H7 (cell line): ENCODE results near the gene WDR1. TPM values are rescaled to one million over a fixed set of nuclear protein-coding genes. Genes with fewer than 3 reads are reported as not detected.

Source experiments
- DNase-seq: peaks from one replicate; pipeline ENCODE4 v3.0.0; 2012
- H3K27me3 ChIP-seq: 2 replicates; pipeline ENCODE4 v1.6.0; 2011; ENCODE audit warnings: mild to moderate bottlenecking, low read length; ENCODE audit not compliant: control insufficient read depth, insufficient read depth
- H3K36me3 ChIP-seq: replicated peaks from 2 replicates; pipeline ENCODE4 v1.5.1; 2011; ENCODE audit warnings: low read length; ENCODE audit not compliant: control insufficient read depth, insufficient read depth
- H3K4me3 ChIP-seq: 2 replicates; pipeline ENCODE4 v1.5.1; 2011; ENCODE audit warnings: low read depth, mild to moderate bottlenecking, control low read depth, low read length, moderate library complexity; ENCODE audit not compliant: insufficient read depth
- total RNA-seq: library from RNA; depleted of rRNA; stranded (reverse); fragments of >200 nt; shearing (Covaris generic); gene quantifications from 2 replicates; pipeline ENCODE4 v1.2.3, GENCODE V29; 2014; rRNA removed

WDR1 gene
- total RNA-seq, 1 experiment from 2014 or later = 254 TPM

DNA sequence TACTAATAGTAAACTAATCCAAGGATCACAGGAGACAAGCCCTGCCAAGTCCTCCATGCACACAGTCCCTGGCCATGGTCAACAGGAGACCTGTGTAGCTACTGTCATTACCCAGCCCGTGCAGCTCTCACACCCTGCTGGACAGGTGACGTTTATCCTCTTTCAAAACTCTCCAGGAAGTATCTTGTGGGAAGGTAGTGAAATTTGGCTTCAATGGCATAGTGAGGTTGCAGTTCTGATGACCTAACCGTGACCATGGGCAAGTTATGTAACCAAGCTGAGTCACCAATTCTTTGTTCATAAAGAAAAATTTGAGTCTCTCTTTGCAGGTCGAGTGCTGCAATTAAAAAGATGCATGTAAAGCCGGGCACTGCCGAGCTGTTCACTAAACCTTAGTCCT is 84.0 kb downstream of the WDR1 start:
- Histone ChIP-seq H3K36me3 (no peaks in the 10 kb centered on the region), H3K4me3 (no peak overlapping the region), H3K27me3 (no peaks in the 10 kb centered on the region)
- DNase-seq = no peak

DNA sequence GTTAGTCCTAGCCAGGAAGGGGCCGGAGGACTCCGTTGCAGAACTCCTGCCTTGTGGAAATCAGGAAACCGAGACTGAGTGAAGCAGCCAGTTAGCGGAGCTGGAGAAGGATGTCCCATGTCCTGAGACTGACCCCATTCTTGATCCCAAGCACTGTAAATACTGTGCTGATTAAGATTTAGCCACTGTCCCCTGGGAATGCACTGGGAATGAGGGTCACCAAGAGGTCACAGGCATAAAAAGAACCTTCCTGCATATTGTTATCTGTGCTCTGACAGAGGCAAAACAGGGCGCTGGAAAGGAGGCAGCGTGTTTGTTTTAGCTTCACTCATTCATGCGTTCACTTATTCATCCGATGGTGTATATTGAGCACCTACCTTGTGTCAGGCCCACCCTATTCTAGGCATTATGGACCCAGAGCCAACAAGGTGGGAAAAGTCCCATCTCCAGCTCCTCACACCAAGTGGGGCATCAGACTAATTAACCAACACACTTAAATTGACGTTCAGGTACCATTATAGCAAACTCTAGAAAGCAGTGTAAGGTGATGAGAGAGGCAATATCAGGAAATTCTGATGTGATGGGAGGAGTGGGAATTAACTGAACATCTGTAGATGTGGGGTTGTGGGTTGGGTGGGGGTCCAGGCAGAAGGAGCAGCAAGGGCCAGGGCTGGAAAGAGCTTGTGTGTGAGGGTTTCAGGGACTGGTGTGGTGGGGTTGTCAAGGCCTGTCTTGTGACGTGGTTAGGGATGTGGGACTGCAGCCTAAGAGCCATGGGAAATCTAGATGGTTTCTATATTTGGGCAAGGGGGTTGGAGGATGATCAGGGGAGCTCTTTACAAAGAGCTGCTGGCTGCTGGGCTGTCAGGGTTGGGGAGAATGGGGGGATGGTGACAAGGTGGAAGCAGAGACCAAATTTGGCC is 84.7 kb downstream of the WDR1 start:
- H3K4me3 ChIP-seq = no peak overlapping the region
- no peaks in the 10 kb centered on the region for H3K27me3 ChIP-seq
- DNase-seq = no peak
- H3K36me3 ChIP-seq = no peaks in the 10 kb centered on the region

DNA sequence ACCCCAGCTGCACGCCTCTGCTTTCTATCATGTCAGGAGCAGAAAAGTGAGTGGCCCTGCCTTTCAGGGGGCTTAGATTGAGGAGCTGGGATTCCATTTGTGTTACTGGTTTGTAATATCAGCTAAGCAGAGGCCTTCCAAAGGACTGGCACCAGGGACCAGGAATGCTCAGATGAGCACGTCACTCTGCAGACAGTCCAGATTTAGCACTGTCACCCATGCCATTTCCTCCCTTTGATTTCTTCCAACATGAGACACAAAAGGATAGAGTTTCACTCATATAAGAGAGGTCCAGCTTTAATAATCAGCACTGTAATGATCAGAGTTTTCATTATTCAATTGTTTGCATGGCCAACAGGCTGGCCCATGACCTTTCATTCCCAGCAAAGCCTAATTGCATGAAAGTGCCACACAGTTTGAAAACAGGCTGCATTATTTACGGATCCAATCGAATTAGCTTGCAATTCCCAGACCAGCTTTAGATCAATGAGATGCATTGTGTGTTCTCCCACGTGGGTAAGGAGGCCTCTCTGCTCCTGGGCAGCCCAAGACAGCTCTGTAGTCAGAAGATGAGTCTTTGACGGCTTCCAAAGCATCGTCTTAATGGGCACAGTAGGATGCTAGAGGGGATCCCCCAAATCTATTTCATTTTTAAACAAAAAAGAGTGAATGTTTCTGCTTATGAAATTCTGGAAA is 85.5 kb downstream of the WDR1 start:
- Histone ChIP-seq H3K36me3 (no peaks in the 10 kb centered on the region), H3K4me3 (no peak overlapping the region), H3K27me3 (no peaks in the 10 kb centered on the region)
- DNase-seq = no peak

DNA sequence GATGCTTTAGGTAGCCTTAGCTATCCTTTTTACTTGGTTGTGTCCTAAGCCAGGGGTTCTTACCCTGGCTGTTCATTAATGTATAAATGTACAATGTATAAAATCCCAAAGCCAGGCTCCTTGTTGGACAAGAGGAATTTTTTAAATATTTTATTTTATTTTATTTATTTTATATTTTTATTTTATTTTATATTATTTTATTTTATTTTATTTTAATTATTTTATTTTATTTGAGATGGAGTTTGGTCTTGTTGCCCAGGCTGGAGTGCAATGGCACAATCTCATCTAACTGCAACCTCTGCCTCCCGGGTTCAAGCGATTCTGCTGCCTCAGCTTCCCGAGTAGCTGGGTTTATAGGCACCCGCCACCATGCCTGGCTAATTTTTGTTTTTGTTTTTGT is 87.2 kb downstream of the WDR1 start:
- Histone ChIP-seq H3K27me3 (no peaks in the 10 kb centered on the region), H3K4me3 (no peak overlapping the region), H3K36me3 (no peaks in the 10 kb centered on the region)
- DNase-seq = no peak

DNA sequence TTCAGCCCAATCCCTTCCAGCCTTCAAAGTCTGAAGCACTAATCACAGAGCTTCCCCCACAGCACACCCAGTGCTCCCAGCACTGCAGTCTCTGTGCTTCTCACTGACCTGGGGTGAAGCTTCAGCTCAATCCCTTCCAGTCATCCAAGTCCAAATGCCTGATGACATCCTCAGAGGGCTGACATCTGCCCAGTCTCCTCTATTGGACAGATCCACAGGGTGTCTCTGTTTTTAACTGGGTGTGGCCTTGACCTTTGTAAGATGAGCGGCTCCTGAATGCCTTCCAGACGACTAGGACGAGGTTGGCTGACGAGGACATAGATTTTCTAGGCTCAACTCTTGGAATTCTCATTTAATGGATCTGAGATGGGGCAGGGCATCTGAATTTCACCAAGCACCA is 87.7 kb downstream of the WDR1 start:
- DNase-seq = no peak
- no peaks in the 10 kb centered on the region for H3K36me3 ChIP-seq
- H3K4me3 ChIP-seq = no peak overlapping the region
- no peaks in the 10 kb centered on the region for H3K27me3 ChIP-seq

DNA sequence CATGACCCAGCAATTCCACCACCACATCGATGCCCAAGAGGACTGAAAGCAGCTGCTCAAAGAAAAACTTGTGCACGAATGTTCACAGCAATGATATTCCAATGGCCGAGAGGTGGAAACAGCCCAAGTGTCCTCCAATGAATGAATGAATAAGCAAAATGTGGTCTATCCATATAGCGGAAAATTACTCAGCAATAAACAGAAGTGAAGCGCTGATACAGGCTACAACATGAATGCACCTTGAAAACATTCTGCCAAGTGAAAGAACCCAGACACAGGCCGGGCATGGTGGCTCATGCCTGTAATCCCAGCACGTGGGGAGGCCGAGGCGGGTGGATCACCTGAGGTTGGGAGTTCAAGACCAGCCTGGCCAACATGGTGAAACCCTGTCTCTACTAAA is 90.1 kb downstream of the WDR1 start:
- no peak overlapping the region for H3K4me3 ChIP-seq
- DNase-seq = no peak
- H3K27me3 ChIP-seq = no peaks in the 10 kb centered on the region
- H3K36me3 ChIP-seq = no peaks in the 10 kb centered on the region

DNA sequence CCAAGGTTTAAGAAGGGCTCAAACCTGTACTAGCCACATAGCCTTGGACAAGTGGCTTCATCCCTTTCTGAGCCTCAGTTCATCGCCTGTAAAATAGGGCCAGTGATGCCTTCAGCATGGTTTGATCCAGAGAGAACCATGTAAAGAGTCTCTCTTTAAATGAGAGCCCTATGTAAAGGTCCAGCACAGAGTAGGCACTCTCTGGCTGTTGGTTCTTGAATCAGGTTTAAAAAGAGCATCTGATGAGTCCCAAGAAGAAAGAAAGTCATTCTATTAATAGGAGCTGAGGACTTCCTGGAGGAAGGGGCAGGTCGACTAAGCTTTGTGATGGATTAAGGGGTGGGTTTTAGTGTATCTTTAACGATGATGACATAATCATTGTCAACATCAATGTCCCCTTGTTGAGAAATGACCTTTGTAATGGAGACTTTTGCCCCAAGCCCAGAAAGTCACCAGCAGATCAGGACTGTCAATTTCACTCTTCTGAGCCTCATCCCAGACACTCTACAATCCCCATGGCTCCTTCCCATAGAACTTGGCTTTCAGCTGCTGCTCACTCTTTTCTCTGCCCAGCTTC is 91.3 kb downstream of the WDR1 start:
- no peak for DNase-seq
- Histone ChIP-seq H3K36me3 (no peaks in the 10 kb centered on the region), H3K4me3 (no peak overlapping the region), H3K27me3 (no peaks in the 10 kb centered on the region)

Other genes with a start within 250 kb of the WDR1 start
- 0.26 TPM in 1 of 2 replicates, not detected in the other for gene SLC2A9, start 95.3 kb downstream of the WDR1 start, total RNA-seq